Hindlimb muscle (tissue), 1 donor: Measurements from ENCODE around the gene RASGRF2. TPM values are rescaled to one million over a fixed set of nuclear protein-coding genes. Genes with fewer than 3 reads are reported as not detected.
"Not testable (repeated sequence)": the region's sequence is repeated elsewhere in the genome, so short reads cannot be mapped to it uniquely, and the experiment has no call there.

Experiments used
- DNase-seq: peaks from one replicate; pipeline ENCODE4 v3.0.0-alpha.2; 2013
- polyA plus RNA-seq: library from polyadenylated mRNA; unstranded; fragments of 120-200 nt; gene quantifications from one replicate; pipeline ENCODE4 v1.2.1, GENCODE V29; 2013; ENCODE audit not compliant: insufficient read length

The RASGRF2 gene
- polyA plus RNA-seq, 1 donor, result 1.1 TPM

DNA sequence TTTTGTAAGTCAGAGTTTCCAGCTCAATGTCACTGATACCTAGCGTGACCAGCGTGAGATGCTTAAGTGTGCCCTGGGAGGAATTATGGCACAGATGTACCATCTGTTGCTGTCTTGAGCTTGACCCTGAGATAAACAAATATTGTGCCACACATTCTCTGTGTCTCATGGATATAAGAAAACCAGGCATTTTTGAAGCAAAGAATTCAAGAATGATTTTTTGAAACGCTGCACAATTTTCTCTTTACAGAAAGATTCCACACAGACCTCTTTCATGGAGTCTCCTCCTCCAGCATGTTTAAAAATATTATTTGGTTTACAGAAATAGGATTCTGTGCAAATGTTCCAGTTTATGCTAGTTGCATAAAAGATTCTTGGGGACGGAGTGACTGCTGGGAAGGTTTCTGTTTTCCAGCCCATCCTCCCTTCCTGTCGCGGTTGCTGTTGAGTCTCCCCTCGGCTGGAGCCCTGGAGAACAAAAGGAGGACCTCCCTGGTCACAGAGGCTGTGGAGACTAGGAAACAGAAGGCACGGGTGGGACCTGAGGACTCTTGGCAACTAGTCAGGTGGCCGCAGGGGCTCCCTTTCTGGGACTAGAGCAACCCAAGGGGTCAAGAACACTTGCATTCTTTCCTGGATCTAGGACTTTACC lies 120.8 kb downstream of the RASGRF2 start:
- DNase-seq, result no peak

- DNase-seq, result no peak
Measured at GRCh38 chr5:81081461-81081835, 121.3 kb downstream of the RASGRF2 start.

DNA sequence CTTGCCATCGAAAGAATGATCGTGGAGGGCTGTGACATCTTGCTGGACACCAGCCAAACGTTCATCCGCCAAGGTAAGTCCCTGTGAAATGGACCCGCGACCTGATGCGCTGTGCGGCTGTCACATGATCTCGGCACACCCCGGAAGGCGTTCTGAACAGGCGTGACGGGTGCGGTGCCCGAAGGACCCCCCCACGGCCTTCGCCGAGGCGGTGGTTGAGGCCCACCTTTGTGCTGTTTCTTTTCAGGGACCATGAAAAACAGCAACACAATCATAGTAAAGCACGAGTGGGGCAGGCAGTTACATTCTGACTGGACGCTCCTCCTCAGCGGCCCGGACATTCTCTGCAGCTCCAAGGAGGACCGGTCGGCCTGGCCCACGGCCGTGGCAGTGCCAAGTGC lies 126.7 kb downstream of the RASGRF2 start:
- DNase-seq, result no peak

DNA sequence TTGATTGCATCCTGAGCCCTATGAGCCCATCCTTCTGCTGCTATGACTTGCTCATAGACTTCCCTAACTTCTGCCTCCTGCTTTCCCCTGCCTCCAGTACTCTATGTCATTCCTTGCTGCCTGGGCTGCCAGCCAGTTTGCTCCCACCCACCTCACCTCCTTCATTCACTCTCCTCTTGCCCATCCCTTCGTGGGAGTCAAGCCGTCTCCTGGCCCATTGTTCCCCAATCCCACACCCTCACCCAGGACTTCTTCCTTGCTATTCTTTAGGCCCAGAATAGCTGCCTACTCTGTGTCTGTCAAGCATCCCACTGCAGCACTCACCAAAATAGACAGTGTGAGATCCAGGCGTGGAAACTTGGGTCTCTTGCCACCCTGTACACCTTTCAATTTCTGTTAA lies 131.0 kb downstream of the RASGRF2 start:
- no peak for DNase-seq

DNA sequence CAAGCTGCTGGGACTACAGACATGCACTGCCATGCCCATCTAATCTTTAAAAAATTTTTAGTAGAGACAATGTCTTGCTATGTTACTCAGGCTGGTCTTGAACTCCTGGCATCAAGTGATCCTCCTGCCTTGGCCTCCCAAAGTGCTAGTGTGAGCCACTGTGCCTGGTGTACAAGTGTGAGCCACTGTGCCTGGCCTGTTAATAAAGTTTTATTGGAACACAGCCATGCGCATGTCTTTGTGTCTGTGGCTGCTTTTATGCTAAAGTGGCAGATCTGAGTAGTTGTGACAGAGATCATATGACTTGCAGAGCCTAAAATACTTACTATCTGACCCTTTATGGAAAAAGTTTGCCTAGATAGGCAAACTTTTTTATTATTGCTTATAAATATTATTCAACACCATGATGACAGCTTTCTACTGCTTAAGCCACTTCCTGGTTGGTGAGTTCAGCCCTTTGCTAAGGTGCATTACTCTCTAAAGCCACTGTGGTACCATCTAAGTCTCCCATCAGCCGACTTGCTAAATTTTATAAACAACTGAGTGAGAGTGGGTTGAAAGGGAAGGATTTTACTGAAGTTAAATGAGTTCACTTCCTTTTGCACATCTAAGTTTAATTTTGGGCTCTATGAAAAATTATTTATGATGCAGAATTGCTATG lies 133.5 kb downstream of the RASGRF2 start:
- no peak for DNase-seq

DNA sequence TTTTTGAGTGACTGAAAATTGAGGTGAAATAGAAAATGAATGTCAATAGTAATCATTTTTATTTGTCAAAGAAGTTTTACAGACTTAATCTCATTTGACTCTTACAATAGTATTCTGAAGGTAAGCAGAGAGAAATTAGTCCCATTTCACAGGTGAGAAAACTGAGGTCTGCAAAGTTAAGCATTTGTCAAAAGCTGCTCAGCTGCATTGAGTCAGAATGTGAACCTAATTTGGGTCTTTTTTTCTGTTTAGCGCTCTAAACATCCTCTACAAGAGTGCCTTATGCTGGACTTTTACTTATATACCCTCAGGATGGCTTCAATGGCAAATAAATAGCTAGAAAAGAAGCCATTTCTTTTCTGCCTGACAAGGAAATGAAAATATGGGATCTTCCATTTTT lies 135.7 kb downstream of the RASGRF2 start:
- no peak for DNase-seq

- no peak for DNase-seq
Measured at GRCh38 chr5:81097713-81098112, 137.6 kb downstream of the RASGRF2 start.

DNA sequence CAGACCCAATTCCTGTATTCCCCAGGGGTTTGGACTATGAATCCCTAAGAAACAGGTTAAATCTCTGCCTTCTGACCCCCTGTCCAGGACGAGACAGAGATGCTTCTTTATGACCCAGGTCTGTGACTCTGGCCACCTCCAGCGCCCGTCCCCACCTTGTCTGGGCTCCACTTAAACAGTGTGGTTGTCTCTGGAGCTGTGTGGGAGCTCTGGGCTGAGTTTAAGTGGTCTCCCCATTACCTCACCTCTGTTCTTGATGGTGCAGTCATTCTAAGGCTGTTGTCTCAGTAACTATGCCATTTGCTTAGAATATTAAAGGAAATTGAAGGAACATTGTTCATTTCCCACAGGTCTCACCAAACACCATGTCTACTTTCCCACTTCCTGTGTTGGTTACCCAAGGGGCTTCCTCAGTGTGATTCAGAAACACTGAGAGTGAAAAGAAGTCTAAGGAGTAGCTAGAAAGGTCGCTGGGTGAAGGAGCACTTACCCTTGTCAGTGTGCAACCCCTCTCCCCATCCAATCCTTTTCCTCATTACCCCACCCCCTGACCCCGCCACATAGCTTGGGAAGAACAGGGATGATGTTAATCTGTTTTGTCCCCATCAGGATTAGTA lies 145.2 kb downstream of the RASGRF2 start:
- no peak for DNase-seq

DNA sequence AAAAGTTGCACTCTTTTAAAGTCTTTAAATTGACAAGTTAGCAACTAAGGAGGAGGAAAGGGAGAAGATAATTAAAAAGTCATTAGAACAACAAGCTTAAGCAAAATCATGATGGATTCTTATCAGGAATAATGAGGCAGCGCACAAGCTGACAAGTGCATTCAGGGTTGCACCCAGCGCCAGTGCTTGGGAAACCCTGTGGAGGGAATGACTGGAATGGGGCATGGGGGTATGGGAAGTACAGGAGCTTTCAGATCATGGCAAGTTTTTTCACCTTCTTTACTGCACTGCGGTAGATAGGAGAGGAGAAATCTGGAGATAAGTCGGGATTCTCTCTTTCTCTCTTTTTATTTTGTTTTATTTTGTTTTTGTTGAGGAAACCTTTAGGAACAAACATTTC lies 155.1 kb downstream of the RASGRF2 start:
- no peak for DNase-seq

DNA sequence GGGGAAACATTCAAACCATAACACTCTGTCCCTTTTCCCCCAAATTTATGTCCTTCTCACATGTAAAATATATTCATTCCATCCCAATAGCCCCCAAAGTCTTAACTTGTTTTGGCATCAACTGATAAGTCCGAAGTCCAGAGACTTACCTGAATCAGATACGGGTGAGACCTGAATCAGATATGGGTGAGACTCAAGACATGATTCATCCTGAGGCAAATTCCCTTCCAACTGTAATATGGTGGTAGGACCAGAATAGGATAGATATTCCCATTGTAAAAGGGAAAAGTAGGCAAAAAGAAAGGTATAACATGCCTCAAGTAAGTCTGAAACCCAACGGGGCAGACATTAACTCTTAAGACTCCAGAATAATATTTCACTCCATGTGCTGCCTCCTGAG lies 157.4 kb downstream of the RASGRF2 start:
- no peak for DNase-seq

DNA sequence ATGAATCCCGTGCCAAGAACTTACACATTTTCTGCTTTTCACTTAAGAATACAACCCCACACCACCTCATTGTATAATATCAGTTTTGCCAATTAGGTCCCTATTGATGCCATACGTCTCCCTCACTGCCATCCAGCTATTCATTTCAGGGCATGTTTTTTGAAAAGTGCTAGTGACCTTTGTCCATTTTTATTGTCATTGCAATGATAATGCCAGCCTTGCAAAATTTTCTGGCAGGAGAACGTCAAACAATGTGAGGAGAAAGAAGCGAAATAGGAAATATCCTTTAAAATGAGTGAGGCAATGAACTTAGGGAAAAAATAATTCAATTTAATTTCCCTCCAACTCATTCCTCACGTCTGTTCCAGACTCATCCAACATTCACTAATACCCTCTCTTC lies 161.1 kb downstream of the RASGRF2 start:
- DNase-seq, result no peak

DNA sequence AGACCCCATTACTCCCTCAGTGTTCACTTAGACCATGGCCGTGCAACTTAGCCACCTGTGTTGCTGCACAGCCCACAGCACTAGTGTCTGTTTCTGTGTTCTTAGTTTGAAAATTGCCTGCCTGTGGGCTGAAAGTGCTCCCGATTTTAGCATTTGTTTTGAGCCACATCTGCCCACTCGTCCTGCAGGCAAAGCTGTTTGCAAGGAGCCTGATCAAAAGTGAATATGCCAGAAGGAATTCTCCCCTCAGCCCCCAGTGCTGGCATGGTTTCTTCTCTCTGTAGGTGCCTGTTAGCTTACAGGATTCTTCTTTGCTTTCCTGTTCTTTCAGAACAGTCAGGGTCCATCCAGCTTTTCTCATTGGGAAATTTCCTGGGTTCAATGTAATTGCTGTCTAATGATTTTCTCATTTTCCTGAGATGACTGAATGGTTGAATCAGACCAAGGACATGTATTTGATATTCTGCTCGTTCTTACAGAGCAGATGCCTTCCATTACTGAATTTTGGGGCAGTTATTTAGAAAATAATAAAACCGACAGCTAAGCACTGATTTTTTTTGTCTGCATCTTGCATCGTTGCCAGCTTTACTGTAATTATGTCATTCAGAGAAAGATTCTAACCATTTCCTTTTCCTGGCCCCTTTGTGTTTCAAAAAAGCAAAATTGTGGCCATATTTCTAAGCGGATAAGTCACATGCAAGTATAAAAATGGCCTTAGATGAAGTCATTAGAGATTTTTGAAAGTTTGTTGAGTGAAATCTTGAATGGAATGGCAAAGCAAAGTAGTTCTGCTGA lies 161.9 kb downstream of the RASGRF2 start:
- DNase-seq, result no peak

- not testable (repeated sequence) for DNase-seq
Measured at GRCh38 chr5:81124689-81125088, 164.5 kb downstream of the RASGRF2 start.

GRCh38 chr5:81125959-81126358 lies 165.8 kb downstream of the RASGRF2 start:
- DNase-seq, result no peak

GRCh38 chr5:81128416-81128815 lies 168.3 kb downstream of the RASGRF2 start:
- DNase-seq, result no peak

GRCh38 chr5:81132381-81132780 lies 172.2 kb downstream of the RASGRF2 start:
- no peak for DNase-seq

DNA sequence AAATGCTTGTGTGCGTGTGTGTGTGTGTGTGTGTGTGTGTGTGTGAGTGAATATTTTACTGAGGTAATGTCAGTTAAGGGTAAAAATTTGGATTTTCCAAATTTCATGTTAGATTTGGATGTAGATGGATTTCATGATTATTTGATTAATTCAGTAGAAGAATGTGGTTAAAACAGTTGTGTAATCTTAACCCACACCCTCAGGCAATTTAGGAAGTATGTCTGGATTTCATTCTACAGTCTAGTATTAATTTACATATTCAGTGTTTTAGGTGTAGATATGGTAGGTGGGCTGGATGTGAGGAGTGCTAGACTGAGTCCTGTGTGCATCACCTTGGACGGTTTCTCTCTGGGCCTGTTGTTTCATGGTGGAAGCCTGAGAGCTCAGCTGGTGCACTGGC lies 173.9 kb downstream of the RASGRF2 start:
- no peak for DNase-seq

- DNase-seq, result no peak
Measured at GRCh38 chr5:81134566-81134965, 174.4 kb downstream of the RASGRF2 start.

GRCh38 chr5:81136557-81136956 lies 176.4 kb downstream of the RASGRF2 start:
- no peak for DNase-seq

- DNase-seq, result no peak
Measured at GRCh38 chr5:81137833-81138232, 177.7 kb downstream of the RASGRF2 start.

DNA sequence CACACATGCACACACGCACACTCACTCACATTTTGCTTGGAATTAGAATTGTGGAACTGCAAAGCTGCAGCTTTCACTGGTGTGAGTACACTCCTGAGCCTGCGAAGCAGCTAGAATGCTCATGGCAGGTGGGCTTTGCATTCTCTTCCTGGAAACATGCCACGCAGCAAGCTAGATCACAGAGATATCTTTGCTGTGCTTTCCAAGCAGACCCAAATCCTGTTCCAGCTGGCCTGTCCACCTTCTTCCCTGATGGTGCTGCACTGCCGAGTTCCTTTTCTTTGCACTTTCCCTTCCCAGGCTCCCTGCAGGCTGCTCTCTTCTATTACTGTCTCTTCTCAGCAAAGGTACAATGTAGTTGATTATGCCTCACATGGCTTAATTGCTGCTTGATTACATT lies 180.3 kb downstream of the RASGRF2 start:
- peak; percentile 79 for DNase-seq

DNA sequence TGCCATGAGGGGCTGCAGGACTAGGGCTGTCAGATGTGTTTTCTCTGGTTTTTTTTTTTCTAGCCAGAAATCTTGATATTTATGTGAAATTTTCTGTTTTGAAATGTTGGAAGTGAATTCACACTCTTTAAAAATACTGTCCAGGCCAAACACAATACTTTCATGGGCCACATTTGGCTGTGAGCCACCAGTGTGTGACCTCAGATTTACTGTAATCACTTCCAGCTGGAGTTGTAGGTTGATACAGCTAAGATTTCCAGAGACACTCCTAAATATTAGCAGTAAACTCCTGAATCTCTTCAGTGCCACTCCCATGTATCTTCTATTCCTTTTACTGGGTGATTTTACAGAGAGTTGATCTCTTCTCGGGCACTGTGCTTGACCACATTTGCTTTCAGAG lies 180.8 kb downstream of the RASGRF2 start:
- DNase-seq, result peak; percentile 55

DNA sequence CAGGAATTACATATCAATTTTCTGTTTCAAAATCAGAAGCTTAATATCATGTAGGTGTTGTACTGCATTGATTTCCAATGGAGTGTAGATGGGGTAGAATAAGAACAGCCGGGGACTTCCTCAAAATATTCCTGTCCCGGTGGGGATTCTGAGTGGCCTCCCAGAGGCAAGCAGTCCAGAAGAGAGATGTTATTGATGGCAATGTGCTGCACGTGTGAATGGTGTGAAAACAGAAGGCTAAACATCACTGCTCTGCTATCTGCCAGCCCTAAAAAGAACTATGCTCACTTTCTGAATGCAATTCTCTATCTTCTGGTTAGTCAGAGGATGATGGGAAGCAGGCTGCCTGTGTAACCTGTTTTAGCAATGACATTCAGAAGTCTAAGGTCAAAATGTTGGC lies 181.9 kb downstream of the RASGRF2 start:
- DNase-seq, result no peak
